Neural crest cell (in vitro differentiated cells): ENCODE measurements around the gene BZW2. TPM values are rescaled to one million over a fixed set of nuclear protein-coding genes. Genes with fewer than 3 reads are reported as not detected.

ENCODE experiments used
- DNase-seq: peaks from one replicate; pipeline ENCODE4 v3.0.0; 2021; ENCODE audit warnings: low read depth, mixed read lengths, low spot score
- H3K27ac Mint-ChIP-seq: one replicate; pipeline ENCODE4 v1.8.0; 2021; ENCODE audit warnings: mild to moderate bottlenecking, mixed read lengths; ENCODE audit not compliant: unreplicated experiment
- H3K27me3 Mint-ChIP-seq: 2 replicates; pipeline ENCODE4 v1.8.0; 2021; ENCODE audit warnings: low read depth, mild to moderate bottlenecking, mixed read lengths
- H3K36me3 Mint-ChIP-seq: 2 replicates; pipeline ENCODE4 v1.8.0; 2021; ENCODE audit warnings: low read depth, mild to moderate bottlenecking, mixed read lengths
- H3K4me1 Mint-ChIP-seq: 2 replicates; pipeline ENCODE4 v1.8.0; 2021; ENCODE audit warnings: mixed read lengths
- H3K4me3 Mint-ChIP-seq: one replicate; pipeline ENCODE4 v1.8.0; 2021; ENCODE audit warnings: mild to moderate bottlenecking, mixed read lengths
- H3K9me3 Mint-ChIP-seq: 2 replicates; pipeline ENCODE4 v1.8.0; 2021; ENCODE audit warnings: mixed read lengths
- total RNA-seq: library from RNA; stranded (reverse); gene quantifications from 2 replicates; pipeline ENCODE4 v1.2.1, GENCODE V29; 2021
- TF ChIP-seq, protein P1 (sequence below): fragments of 200-600 bp; sonication (generic); conservative IDR thresholded peaks from 2 replicates; pipeline ENCODE4 v1.5.0; 2021; ENCODE audit warnings: antibody characterized with exemption, mild to moderate bottlenecking

Gene BZW2
- total RNA-seq, 1 donor from 2014 or later = 98.2 TPM

DNA sequence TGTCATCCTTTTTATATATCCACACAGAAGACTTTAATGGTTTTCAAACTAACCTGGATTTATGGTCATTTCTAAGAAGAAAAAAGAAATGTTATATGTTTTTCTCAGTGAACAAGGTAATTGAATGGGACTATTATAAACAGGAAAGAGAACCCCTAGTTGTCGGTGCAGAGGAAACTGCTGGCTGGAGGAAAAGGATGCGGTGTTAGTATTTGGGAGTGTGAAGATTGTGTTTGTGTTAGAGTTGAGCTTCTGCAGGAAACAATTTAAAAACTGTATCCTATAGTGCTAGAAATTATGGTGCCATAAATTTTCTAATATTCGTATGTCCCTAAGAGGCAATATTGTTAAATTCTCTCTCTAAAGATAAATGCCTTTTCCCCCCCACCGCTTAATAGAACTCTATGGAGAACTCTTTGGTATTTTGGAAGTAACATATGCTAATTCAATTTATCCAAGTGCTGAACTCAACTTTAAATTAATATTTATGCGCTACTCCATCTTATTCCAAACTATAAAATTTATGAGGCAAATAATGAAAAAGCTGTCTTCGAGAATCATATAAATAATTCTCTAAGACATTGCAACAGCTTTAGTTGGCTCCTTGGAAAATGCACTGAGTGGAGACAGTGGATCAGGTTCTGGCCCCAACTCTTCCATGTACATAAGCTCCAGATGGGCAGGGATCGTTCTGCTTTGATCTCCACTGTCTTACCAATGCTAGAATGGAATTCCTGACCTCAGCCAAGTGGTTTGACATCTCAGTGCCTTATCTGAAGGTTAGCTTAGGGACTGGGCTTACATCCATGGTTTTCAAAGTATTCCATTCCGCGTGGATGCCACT is 5.6 kb downstream of the BZW2 start:
- H3K27ac Mint-ChIP-seq = no peak overlapping the region
- H3K4me3 Mint-ChIP-seq = peak overlapping the region; percentile 5
- DNase-seq = no peak
- no peaks in the 10 kb centered on the region for H3K27me3 Mint-ChIP-seq
- peaks cover 3% of the 10 kb centered on the region for H3K36me3 Mint-ChIP-seq
- TF ChIP-seq, protein P1, sequence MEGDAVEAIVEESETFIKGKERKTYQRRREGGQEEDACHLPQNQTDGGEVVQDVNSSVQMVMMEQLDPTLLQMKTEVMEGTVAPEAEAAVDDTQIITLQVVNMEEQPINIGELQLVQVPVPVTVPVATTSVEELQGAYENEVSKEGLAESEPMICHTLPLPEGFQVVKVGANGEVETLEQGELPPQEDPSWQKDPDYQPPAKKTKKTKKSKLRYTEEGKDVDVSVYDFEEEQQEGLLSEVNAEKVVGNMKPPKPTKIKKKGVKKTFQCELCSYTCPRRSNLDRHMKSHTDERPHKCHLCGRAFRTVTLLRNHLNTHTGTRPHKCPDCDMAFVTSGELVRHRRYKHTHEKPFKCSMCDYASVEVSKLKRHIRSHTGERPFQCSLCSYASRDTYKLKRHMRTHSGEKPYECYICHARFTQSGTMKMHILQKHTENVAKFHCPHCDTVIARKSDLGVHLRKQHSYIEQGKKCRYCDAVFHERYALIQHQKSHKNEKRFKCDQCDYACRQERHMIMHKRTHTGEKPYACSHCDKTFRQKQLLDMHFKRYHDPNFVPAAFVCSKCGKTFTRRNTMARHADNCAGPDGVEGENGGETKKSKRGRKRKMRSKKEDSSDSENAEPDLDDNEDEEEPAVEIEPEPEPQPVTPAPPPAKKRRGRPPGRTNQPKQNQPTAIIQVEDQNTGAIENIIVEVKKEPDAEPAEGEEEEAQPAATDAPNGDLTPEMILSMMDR = no peak
- H3K9me3 Mint-ChIP-seq = no peaks in the 10 kb centered on the region
- H3K4me1 Mint-ChIP-seq = peaks cover 51% of the 10 kb centered on the region

DNA sequence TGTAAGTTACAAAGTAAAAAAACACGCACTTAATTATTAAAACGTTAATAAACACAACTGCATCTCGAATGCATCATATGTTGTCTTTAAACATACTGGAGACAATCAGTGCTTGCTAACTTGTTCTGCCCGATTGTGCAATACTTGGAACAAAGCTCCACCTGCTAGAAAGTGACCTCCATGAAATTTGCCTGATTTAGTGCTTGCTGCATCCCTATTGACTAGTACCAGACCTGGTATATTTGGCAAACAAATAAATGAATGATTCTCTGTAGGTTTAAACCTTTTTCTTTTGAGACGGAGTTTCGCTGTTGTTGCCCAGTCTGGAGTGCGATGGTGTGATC is 6.2 kb downstream of the BZW2 start:
- DNase-seq = no peak
- no peak overlapping the region for H3K27ac Mint-ChIP-seq
- H3K4me3 Mint-ChIP-seq = no peak overlapping the region
- peaks cover 51% of the 10 kb centered on the region for H3K4me1 Mint-ChIP-seq
- no peaks in the 10 kb centered on the region for H3K27me3 Mint-ChIP-seq
- TF ChIP-seq, protein P1 = no peak
- H3K36me3 Mint-ChIP-seq = peaks cover 6% of the 10 kb centered on the region
- no peaks in the 10 kb centered on the region for H3K9me3 Mint-ChIP-seq

DNA sequence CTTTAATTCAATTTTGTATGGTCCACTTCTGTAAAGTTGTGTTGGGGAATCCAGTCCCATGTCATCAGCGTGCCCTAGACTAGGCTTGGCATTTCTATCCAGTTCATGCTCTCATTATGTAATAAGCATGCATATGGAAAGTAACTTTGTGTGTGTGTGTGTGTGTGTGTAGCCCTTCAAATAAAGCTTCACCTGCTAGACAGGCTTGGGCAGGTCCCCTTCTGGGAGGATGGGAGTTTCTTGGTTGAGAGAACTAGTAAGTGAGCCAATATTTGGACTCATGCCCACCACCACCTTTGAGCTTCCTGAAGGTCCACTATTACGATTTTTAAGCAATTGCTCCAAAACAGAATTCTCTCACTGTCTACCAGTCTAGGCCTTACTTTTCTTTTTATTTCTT is 6.9 kb downstream of the BZW2 start:
- Mint-ChIP-seq H3K4me1 (peaks cover 51% of the 10 kb centered on the region), H3K4me3 (peak overlapping the region; percentile 33)
- TF ChIP-seq, protein P1 = no peak

DNA sequence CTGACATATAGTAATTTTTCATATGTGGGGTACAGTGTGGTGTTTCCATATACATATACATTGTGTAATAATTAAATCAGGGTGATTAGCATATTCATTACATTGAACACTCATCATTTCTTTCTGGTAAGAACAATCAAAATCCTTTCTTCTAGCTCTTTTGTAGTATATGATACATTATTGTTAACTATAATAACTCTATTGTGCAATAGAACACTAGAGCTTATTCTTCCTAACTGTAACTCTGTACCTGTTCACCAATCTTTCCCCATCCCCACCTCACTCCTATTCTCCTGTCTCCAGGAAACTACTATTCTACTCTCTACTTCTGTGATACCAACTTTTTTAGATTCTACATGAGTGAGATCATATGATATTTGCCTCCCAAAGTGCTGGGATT is 9.4 kb downstream of the BZW2 start:
- Mint-ChIP-seq H3K36me3 (peaks cover 6% of the 10 kb centered on the region), H3K4me3 (peak overlapping the region; percentile 7), H3K27me3 (no peaks in the 10 kb centered on the region), H3K4me1 (peaks cover 36% of the 10 kb centered on the region), H3K9me3 (no peaks in the 10 kb centered on the region), H3K27ac (no peak overlapping the region)
- TF ChIP-seq, protein P1 = no peak
- DNase-seq = no peak

More for the DNA sequence above, 6.9 kb downstream of the BZW2 start:
- Mint-ChIP-seq H3K9me3 (no peaks in the 10 kb centered on the region), H3K27ac (no peak overlapping the region), H3K36me3 (peaks cover 6% of the 10 kb centered on the region), H3K27me3 (no peaks in the 10 kb centered on the region)
- DNase-seq = no peak

DNA sequence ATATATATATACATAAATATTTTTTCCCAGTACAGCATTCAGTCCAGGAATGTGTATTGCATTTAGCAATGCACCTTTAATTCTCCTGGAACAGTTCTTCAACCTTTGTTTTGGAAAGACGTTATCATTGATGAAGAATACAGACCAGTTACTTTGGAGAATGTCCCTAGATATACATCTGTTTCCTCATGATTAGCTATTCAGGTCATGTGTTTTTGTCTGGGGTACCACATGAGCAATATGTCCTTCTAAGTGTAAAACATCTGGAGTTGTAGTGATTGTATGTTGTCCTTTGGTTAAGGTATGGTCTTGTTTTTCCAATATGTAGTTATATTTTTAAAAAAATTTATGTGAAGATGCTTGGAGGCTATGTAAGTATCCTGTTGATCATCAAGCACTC is 10.2 kb downstream of the BZW2 start:
- TF ChIP-seq, protein P1 = no peak
- H3K36me3 Mint-ChIP-seq = peaks cover 6% of the 10 kb centered on the region
- no peak overlapping the region for H3K27ac Mint-ChIP-seq
- no peak for DNase-seq
- H3K4me1 Mint-ChIP-seq = peaks cover 40% of the 10 kb centered on the region
- no peak overlapping the region for H3K4me3 Mint-ChIP-seq
- no peaks in the 10 kb centered on the region for H3K9me3 Mint-ChIP-seq
- no peaks in the 10 kb centered on the region for H3K27me3 Mint-ChIP-seq
